RKO (cell line): ENCODE data around the gene KHDRBS2.

Source experiments
- DNase-seq: peaks from one replicate; pipeline ENCODE4 v3.0.0-alpha.2; 2016; ENCODE audit warnings: low spot score

KHDRBS2 gene

DNA sequence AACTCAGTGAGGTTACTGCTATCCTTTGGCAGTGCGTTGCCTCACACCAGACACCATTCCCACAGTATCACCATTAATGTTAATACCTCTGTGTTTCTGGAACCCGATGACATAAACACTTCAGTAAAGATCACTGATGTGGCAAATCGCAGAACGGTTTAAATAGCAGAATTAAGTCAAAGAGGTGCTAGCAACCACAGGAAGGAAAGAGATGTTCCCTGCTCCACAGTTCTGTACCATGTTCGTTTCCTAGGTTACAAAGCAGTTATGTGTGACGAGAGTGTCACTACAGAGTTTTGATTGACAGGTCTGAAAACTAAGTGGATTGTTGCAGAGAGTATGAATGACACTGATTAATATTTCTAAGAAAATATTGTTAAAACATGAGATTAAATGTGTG, 272.3 kb downstream of the KHDRBS2 start:
- DNase-seq, result no peak

GRCh38 chr6:62009445-62009844, 276.6 kb downstream of the KHDRBS2 start:
- DNase-seq, result no peak

- DNase-seq, result no peak
Measured at GRCh38 chr6:61989616-61990015, 296.4 kb downstream of the KHDRBS2 start.

DNA sequence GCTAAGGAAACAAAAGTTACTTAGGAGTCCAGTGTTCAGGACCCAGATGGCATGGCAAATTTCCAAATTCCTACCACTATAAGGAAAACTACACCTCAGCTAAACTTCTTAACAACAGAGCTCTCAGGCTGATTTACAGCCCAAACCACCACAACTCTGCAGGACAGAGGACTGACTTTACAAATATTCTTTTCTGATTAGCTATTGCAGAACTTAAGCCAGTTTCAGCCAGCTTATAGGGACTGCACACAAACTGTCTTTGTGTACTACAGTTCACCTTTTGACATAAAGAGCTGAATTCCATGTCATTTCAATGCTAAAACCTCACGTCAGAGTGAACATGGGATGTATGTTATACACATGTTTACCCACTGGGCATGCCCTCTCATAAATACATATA, 305.4 kb downstream of the KHDRBS2 start:
- DNase-seq, result no peak

- no peak for DNase-seq
Measured at GRCh38 chr6:61977947-61978346, 308.1 kb downstream of the KHDRBS2 start.

DNA sequence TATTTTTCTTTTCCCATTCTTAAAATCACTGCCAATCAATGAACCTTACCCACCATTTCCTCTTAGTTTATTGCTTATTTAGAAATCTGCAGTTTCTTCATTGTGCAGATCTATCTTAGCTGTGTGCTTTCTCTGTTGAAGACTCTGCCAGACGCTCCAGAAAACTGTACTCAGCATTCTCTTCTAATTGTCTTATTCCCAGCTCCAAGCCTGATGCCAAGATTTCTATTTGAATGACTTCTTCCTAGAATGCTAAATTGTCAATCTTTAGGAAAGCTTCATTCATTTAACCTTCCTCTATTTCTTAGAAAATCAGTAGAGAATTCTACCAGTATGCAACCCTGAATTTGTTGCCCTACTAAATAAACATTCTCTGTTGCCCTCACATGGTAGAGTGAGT, 308.9 kb downstream of the KHDRBS2 start:
- DNase-seq, result no peak

DNA sequence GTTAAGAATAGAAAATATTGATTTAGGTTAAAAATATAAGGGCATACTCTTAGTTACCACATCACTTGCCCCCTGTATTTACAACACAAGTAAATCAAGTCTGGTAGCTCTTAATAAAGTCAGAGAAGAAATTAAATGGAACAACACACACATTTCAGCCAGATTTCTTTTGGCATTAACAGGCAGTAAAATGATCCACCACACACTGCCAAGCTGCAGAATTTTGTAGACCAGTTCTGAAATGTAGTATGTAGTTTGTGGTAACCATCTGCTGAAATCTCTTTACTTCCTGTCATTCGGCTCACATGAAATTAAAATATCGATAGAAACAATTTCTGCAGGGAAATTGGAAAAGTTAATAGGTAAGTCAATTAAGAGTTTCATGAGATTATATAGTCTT, 326.8 kb downstream of the KHDRBS2 start:
- DNase-seq, result no peak

DNA sequence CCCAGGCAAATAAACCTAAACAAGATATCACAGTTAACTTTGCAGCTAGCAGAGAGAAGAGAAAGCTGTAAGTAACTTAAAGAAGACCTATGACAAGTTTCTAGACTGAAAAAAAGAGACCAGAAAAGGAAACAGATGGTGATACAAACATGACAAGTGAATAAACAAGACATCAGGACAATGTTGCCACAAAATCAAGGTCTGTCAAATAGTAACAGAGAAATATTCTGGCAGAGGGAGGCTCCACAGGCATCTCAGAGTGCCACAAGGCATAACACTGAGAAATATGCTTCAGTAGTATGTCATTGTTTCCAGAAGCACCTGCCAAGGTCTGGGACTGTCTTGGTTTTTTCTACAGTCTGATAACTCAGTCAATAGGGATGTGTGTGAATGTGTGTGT, 332.2 kb downstream of the KHDRBS2 start:
- no peak for DNase-seq

GRCh38 chr6:61951586-61951985, 334.4 kb downstream of the KHDRBS2 start:
- DNase-seq, result no peak

- DNase-seq, result no peak
Measured at GRCh38 chr6:61950811-61951210, 335.2 kb downstream of the KHDRBS2 start.

GRCh38 chr6:61949971-61950370, 336.1 kb downstream of the KHDRBS2 start:
- DNase-seq, result no peak

GRCh38 chr6:61949161-61949560, 336.9 kb downstream of the KHDRBS2 start:
- DNase-seq, result no peak

GRCh38 chr6:61947311-61947947, 338.6 kb downstream of the KHDRBS2 start:
- no peak for DNase-seq

GRCh38 chr6:61940919-61941318, 345.1 kb downstream of the KHDRBS2 start:
- no peak for DNase-seq

- DNase-seq, result no peak
Measured at GRCh38 chr6:61935242-61935846, 350.7 kb downstream of the KHDRBS2 start.

DNA sequence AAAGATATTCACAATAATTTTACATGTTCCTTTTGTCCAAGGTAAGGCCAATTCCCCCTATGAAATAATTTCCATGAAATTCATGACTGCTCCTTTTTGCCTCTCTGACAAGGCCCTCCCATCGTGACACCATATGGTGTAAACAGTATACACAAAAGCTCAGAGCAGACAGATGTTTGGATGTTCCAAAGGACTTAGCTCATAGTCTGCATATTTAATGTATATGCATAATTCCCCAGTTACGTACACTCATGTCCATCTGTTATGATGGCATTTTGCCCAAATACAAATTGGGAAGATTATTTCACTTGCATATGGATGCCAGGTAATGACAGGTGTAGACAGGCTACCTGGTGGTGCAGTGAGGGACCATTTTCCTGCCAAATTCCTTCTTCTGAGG, 376.5 kb downstream of the KHDRBS2 start:
- DNase-seq, result no peak

DNA sequence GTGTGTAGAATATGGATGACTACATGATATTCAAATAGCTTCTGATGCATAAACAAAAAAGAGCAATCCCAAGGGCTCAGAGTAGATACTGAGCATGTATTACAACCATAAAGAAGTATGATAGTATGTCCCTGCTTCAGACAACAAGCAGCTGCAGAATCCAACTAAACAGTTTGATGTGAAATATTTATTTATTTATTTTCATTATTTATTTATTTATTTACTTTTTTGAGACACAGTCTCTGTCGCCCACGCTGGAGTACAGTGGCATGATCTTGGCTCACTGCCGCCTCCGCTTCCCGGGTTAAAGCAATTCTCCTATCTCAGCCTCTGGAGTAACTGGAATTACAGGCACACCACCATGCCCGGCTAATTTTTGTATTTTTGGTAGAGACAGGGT, 384.3 kb downstream of the KHDRBS2 start:
- no peak for DNase-seq

DNA sequence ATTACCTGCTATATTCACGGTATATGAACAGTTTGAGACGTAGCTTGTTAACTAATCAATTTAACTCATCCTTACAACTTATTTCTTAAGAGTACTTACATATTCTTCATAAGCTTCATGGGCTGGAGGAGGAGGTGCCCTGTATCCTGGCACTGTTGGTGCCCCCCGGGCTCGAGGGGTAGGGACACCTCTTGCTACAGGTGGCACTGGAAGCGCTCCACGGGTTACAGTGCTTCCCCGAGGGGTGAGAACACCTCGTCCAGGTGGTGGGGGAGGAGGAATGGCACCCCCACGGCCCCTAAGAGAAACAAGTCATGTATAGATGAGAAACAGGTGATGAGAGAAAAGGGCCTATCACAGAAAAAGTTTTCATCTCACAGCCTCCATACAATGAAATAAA, 391.5 kb downstream of the KHDRBS2 start:
- no peak for DNase-seq

DNA sequence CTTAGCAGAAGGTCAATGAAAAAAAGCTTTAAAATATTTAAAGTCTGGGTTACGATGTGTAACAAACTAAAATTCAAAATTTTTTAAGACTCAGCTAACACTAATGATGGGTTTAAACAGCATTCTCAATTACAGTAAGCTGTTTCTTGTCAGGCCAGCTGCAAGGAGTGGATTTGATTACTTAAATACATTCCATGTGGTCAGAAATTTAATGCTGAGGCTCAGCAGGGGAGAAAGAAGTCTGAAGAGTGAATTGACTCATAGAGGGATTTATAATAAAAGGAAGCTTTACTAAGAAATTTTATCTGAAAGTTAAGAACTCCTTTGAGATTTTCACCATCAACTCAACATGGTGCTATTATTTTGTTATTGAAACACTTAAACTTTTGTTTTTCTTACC, 398.6 kb downstream of the KHDRBS2 start:
- DNase-seq, result no peak

- peak; percentile 60 for DNase-seq
Measured at GRCh38 chr6:61886608-61887259, 399.3 kb downstream of the KHDRBS2 start.

- no peak for DNase-seq
Measured at GRCh38 chr6:61869632-61870400, 416.2 kb downstream of the KHDRBS2 start.

- no peak for DNase-seq
Measured at GRCh38 chr6:61868507-61869080, 417.4 kb downstream of the KHDRBS2 start.

DNA sequence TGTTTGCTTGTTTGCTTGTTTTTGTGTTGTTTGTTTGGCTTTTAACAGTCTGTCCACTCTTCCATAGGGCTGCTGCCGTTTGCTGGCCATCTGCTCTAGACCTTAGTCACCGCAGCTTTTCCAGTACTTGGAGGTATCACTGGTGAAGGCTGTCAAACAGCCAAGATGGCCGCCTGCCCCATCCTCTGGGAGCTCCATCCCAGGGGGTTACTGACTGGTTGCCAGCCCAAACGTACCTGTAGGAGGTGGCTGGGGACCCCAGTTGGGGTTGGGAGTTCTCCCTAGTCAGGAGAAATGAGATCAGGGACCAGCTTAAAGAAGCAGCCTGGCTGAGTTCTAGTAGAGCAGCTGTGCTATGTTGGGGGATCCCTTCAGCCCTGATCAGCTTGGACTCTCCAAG, 418.4 kb downstream of the KHDRBS2 start:
- no peak for DNase-seq
